Esophagus muscularis mucosa (tissue), 4 donors: ENCODE results near the gene CDC6.

Experiments
- CTCF ChIP-seq, 3 experiments: fragments of 200-600 bp in 2 of 3; fragments of 450-650 bp in 1 of 3; sonication (generic) in 2 of 3; IDR thresholded peaks; one replicate each; pipeline ENCODE4 v1.5.1; 2017 to 2019; ENCODE audit warnings: antibody characterized with exemption in 3 of 3, mild to moderate bottlenecking in 2 of 3, moderate library complexity in 1 of 3
- EP300 ChIP-seq: sonication (generic); formaldehyde crosslinking; IDR thresholded peaks from one replicate; pipeline ENCODE4 v1.6.1; 2017; ENCODE audit warnings: antibody characterized with exemption
- POLR2AphosphoS5 ChIP-seq, 2 donors: sonication (generic); formaldehyde crosslinking; IDR thresholded peaks; one replicate each; pipeline ENCODE4 v1.6.1; 2017; ENCODE audit warnings: antibody characterized with exemption in 2 of 2

- TF ChIP-seq CTCF (IDR thresholded peaks at IDR 0.05) = no peak
- no peak for TF ChIP-seq EP300
- no peak for TF ChIP-seq POLR2AphosphoS5 (IDR thresholded peaks at IDR 0.05)
Measured at GRCh38 chr17:40265337-40265736, 22.3 kb upstream of the CDC6 start.
